SU-DHL-6 (cell line): ENCODE measurements around the gene TMEM204.

Experiments
- H2AFZ ChIP-seq: fragments of 200-600 bp; sonication (generic); 2 replicates; pipeline ENCODE4 v1.6.1; 2014; ENCODE audit warnings: low read depth, mild to moderate bottlenecking, moderate library complexity, mixed read lengths, antibody characterized with exemption, low read length; ENCODE audit not compliant: severe bottlenecking
- H3F3A ChIP-seq: fragments of 200-600 bp; shearing (Covaris generic); 2 replicates; pipeline ENCODE4 v1.6.0; 2016; ENCODE audit warnings: antibody characterized with exemption, mild to moderate bottlenecking; ENCODE audit not compliant: insufficient read depth
- H3K27ac ChIP-seq: fragments of 200-600 bp; sonication (generic); 2 replicates; pipeline ENCODE4 v1.5.1; 2016; ENCODE audit warnings: low read depth, mild to moderate bottlenecking, low read length, moderate library complexity, mixed read lengths
- H3K27me3 ChIP-seq: fragments of 200-600 bp; sonication (generic), shearing (Covaris generic); 2 replicates; pipeline ENCODE4 v1.6.0; 2014; ENCODE audit warnings: mild to moderate bottlenecking, low read length
- H3K36me3 ChIP-seq: fragments of 200-600 bp; sonication (generic); 2 replicates; pipeline ENCODE4 v1.6.1; 2014; ENCODE audit warnings: mild to moderate bottlenecking, low read length, mixed read lengths
- H3K4me2 ChIP-seq: fragments of 300-600, 200-600 bp; shearing (Covaris generic), sonication (generic); 2 replicates; pipeline ENCODE4 v1.6.0; 2014; ENCODE audit warnings: low read length, low read depth, mild to moderate bottlenecking; ENCODE audit not compliant: poor library complexity, severe bottlenecking
- H3K4me3 ChIP-seq: fragments of 200-600 bp; sonication (generic); 2 replicates; pipeline ENCODE4 v1.5.1; 2014; ENCODE audit warnings: antibody characterized with exemption, low read length, mild to moderate bottlenecking, mixed read lengths; ENCODE audit not compliant: insufficient read depth, poor library complexity, severe bottlenecking
- H3K79me2 ChIP-seq: fragments of 200-600 bp; sonication (generic); 2 replicates; pipeline ENCODE4 v1.6.1; 2014; ENCODE audit warnings: mild to moderate bottlenecking, low read length, moderate library complexity; ENCODE audit not compliant: insufficient read depth
- H3K9ac ChIP-seq: fragments of 200-600 bp; sonication (generic); 2 replicates; pipeline ENCODE4 v1.7.0; 2014; ENCODE audit warnings: mild to moderate bottlenecking, low read length
- H3K9me2 ChIP-seq: fragments of 200-600 bp; sonication (generic); replicated peaks from 2 replicates; pipeline ENCODE4 v1.6.1; 2014; ENCODE audit warnings: low read length; ENCODE audit not compliant: insufficient read depth
- H3K9me3 ChIP-seq: fragments of 200-600 bp; sonication (generic); 2 replicates; pipeline ENCODE4 v1.6.1; 2014; ENCODE audit warnings: low read length, mixed read lengths; ENCODE audit not compliant: insufficient read depth
- H4K20me1 ChIP-seq: fragments of 200-600 bp; sonication (generic); 2 replicates; pipeline ENCODE4 v1.6.1; 2014; ENCODE audit warnings: low read depth, mild to moderate bottlenecking, antibody characterized with exemption, low read length, moderate library complexity, mixed read lengths
- EZH2phosphoT487 ChIP-seq: fragments of 200-600 bp; sonication (generic), shearing (Covaris generic); conservative IDR thresholded peaks from 2 replicates; pipeline ENCODE4 v1.6.1; 2018; ENCODE audit warnings: mild to moderate bottlenecking, antibody characterized with exemption, low read length, moderate library complexity, mixed read lengths
- TF ChIP-seq, protein P1 (sequence below): fragments of 200-600 bp; sonication (generic); IDR thresholded peaks from one replicate; pipeline ENCODE4 v1.5.1; 2017; ENCODE audit warnings: antibody characterized with exemption, mild to moderate bottlenecking, low read length, moderate library complexity; ENCODE audit not compliant: insufficient read depth, poor library complexity, severe bottlenecking

The TMEM204 gene

DNA sequence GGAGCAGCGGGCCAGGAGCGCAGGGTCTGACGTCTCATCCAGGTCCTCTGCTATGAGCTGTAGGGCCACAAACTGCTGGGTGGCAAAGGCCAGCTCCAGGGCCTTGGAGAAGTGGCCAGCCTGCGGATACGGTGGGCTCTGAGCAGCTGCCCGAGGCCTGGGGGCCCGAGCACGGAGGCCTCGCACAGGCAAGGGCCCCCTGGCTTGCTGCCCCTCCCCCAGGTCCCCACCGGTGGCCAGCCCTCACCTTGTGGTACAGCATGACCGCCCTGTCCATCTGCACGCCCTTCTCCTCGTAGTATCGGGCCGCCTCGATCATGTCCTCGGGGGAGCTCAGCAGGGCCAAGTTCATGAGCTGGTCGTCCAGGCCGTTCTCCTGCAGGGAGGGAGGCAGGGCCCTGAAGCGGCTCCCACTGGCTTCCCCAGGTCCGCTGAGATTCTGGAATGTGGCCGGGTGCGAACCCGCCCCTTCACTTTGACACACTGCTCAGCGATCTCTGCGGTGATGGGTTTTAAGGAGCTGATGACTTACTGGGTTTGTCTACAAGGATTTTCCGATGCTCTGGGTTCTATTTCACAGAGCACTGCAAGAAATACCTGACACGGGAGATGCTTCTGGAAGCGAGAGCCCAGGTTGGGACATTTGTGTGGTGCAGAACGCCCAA is 9.8 kb upstream of the TMEM204 start:
- H3K27me3 ChIP-seq = no peaks in the 10 kb centered on the region
- TF ChIP-seq, protein P1, sequence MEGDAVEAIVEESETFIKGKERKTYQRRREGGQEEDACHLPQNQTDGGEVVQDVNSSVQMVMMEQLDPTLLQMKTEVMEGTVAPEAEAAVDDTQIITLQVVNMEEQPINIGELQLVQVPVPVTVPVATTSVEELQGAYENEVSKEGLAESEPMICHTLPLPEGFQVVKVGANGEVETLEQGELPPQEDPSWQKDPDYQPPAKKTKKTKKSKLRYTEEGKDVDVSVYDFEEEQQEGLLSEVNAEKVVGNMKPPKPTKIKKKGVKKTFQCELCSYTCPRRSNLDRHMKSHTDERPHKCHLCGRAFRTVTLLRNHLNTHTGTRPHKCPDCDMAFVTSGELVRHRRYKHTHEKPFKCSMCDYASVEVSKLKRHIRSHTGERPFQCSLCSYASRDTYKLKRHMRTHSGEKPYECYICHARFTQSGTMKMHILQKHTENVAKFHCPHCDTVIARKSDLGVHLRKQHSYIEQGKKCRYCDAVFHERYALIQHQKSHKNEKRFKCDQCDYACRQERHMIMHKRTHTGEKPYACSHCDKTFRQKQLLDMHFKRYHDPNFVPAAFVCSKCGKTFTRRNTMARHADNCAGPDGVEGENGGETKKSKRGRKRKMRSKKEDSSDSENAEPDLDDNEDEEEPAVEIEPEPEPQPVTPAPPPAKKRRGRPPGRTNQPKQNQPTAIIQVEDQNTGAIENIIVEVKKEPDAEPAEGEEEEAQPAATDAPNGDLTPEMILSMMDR = no peak
- no peak for TF ChIP-seq EZH2phosphoT487

DNA sequence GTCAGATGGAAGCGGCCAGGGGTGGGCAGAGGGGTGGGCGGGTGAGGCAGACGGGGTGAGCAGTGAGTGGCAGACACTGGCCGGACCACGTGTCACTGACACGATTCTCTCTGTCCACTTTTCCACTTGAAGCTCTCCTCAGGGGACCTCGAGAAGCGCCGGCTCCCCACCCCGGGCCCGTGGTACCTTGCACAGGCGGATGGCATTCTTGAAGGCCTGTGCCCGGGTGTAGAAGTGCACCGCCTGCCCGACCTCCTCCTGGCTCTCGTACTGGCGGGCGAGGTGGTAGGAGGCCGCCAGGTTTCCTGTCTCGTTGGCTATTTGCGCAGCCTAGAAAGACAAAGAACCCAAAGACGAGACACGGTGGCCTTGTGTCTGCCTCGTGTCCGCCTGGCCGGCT is 9.1 kb upstream of the TMEM204 start:
- H3K4me3 ChIP-seq = no peak overlapping the region
- no peaks in the 10 kb centered on the region for H3K27me3 ChIP-seq
- no peak overlapping the region for H3K9ac ChIP-seq
- no peak overlapping the region for H2AFZ ChIP-seq
- no peak overlapping the region for H3K27ac ChIP-seq
- H3K36me3 ChIP-seq = no peaks in the 10 kb centered on the region
- H3K9me2 ChIP-seq = no peaks in the 10 kb centered on the region
- TF ChIP-seq, protein P1 = no peak
- TF ChIP-seq EZH2phosphoT487 = no peak
- H4K20me1 ChIP-seq = no peaks in the 10 kb centered on the region
- no peaks in the 10 kb centered on the region for H3F3A ChIP-seq
- no peaks in the 10 kb centered on the region for H3K9me3 ChIP-seq
- H3K79me2 ChIP-seq = no peaks in the 10 kb centered on the region
- H3K4me2 ChIP-seq = no peak overlapping the region

More for the DNA sequence above, 9.8 kb upstream of the TMEM204 start:
- Histone ChIP-seq H4K20me1 (no peaks in the 10 kb centered on the region), H3K27ac (no peak overlapping the region), H3K79me2 (no peaks in the 10 kb centered on the region), H3K9ac (no peak overlapping the region), H3K9me2 (no peaks in the 10 kb centered on the region), H3K9me3 (no peaks in the 10 kb centered on the region), H3K4me3 (no peak overlapping the region), H2AFZ (no peak overlapping the region), H3F3A (no peaks in the 10 kb centered on the region), H3K4me2 (no peak overlapping the region), H3K36me3 (no peaks in the 10 kb centered on the region)

DNA sequence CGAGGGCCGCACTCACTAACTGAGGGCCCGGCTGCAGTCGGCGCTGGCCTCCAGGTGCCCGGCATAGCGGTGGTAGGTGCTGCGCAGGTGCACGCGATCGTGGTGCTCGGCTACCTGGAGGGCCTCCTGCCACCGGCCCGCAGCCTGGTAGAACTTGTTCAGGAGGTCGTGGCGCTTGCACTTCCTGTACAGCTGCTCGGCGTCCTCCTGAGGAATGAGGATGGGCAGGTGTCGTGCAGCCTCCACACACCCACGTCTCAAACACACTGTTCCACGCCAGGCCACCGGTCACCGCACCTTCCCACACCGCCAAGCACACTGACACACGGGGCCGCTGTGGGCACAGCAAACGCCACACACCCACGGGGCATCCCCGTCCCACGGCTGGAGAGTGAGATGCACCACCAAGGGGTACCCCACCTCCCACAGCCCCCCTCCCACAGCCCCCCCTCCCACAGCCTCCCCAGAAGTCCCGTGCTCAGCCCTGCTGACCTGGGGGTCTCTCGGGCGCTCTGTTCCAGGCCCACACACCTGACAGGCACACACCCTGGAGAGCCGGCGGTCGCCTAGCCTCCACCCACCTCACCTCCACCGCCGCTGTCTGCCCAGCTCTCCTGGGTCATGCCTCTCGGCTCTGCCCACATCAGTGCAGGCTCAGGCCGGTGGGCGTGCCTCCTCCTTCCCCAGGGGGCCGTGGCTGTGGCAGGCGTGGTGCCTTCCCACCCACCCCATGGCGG is 7.4 kb upstream of the TMEM204 start:
- Histone ChIP-seq H3K9me2 (no peaks in the 10 kb centered on the region), H3K9ac (no peak overlapping the region), H4K20me1 (no peaks in the 10 kb centered on the region), H3K4me3 (no peak overlapping the region), H3K9me3 (no peaks in the 10 kb centered on the region), H3K27ac (no peak overlapping the region), H3K79me2 (no peaks in the 10 kb centered on the region), H3F3A (no peaks in the 10 kb centered on the region), H2AFZ (no peak overlapping the region), H3K36me3 (no peaks in the 10 kb centered on the region), H3K4me2 (no peak overlapping the region), H3K27me3 (no peaks in the 10 kb centered on the region)
- TF ChIP-seq, protein P1 = no peak
- no peak for TF ChIP-seq EZH2phosphoT487
